GM23248 (cell line): ENCODE measurements around the gene MYO9A. TPM values are rescaled to one million over a fixed set of nuclear protein-coding genes. Genes with fewer than 3 reads are reported as not detected.

ENCODE experiments used
- DNase-seq: peaks from one replicate; pipeline ENCODE4 v3.0.0-alpha.2; 2015
- H2AFZ ChIP-seq: fragments of 200-600 bp; sonication (generic); 2 replicates; pipeline ENCODE4 v1.6.1; 2016; ENCODE audit warnings: antibody characterized with exemption
- H3F3A ChIP-seq: fragments of 200-600 bp; sonication (generic); 2 replicates; pipeline ENCODE4 v1.6.1; 2016; ENCODE audit warnings: mild to moderate bottlenecking, antibody characterized with exemption, mixed run types; ENCODE audit not compliant: insufficient read depth
- H3K27ac ChIP-seq: fragments of 200-600 bp; sonication (generic); 2 replicates; pipeline ENCODE4 v1.5.1; 2016; ENCODE audit warnings: mild to moderate bottlenecking
- H3K27me3 ChIP-seq: fragments of 200-600 bp; sonication (generic); replicated peaks from 2 replicates; pipeline ENCODE4 v1.6.1; 2016; ENCODE audit warnings: mild to moderate bottlenecking; ENCODE audit not compliant: insufficient read depth
- H3K36me3 ChIP-seq: fragments of 200-600 bp; sonication (generic); 2 replicates; pipeline ENCODE4 v1.6.1; 2016; ENCODE audit warnings: low read depth, mild to moderate bottlenecking
- H3K4me1 ChIP-seq: fragments of 200-600 bp; sonication (generic); 2 replicates; pipeline ENCODE4 v1.6.1; 2016; ENCODE audit warnings: mild to moderate bottlenecking; ENCODE audit not compliant: insufficient read depth
- H3K4me2 ChIP-seq: fragments of 200-600 bp; sonication (generic); one replicate; pipeline ENCODE4 v1.6.1; 2016; ENCODE audit warnings: mild to moderate bottlenecking; ENCODE audit not compliant: unreplicated experiment
- H3K4me3 ChIP-seq: fragments of 200-600 bp; sonication (generic); 2 replicates; pipeline ENCODE4 v1.5.1; 2016; ENCODE audit warnings: mild to moderate bottlenecking
- H3K79me2 ChIP-seq: fragments of 200-600 bp; sonication (generic); 2 replicates; pipeline ENCODE4 v1.6.1; 2016; ENCODE audit warnings: mild to moderate bottlenecking; ENCODE audit not compliant: insufficient read depth
- H3K9ac ChIP-seq: fragments of 200-600 bp; sonication (generic); 2 replicates; pipeline ENCODE4 v1.6.1; 2016; ENCODE audit warnings: mild to moderate bottlenecking
- H3K9me2 ChIP-seq: fragments of 200-600 bp; sonication (generic); 2 replicates; pipeline ENCODE4 v1.6.1; 2016; ENCODE audit warnings: mixed run types, mild to moderate bottlenecking, moderate library complexity; ENCODE audit not compliant: insufficient read depth
- H3K9me3 ChIP-seq: fragments of 200-600 bp; sonication (generic); one replicate; pipeline ENCODE4 v1.6.1; 2017; ENCODE audit warnings: low read depth
- H4K20me1 ChIP-seq: fragments of 200-600 bp; sonication (generic); 2 replicates; pipeline ENCODE4 v1.6.0; 2016; ENCODE audit not compliant: insufficient read depth
- EZH2 ChIP-seq: fragments of 200-600 bp; sonication (generic); IDR thresholded peaks from 2 replicates; pipeline ENCODE4 v1.6.1; 2018; ENCODE audit warnings: antibody characterized with exemption, mild to moderate bottlenecking; ENCODE audit not compliant: insufficient read depth, poor library complexity, severe bottlenecking
- EZH2phosphoT487 ChIP-seq: fragments of 200-600 bp; sonication (generic); IDR thresholded peaks from 2 replicates; pipeline ENCODE4 v1.6.1; 2018; ENCODE audit warnings: antibody characterized with exemption, moderate library complexity, mild to moderate bottlenecking, low read depth; ENCODE audit not compliant: insufficient read depth
- WGBS, 2 experiments: methylation state at CpG; one replicate each; pipeline ENCODE4 v1.1.6; 2015 to 2017; ENCODE audit warnings: low lambda C conversion rate in 2 of 2, low coverage in 1 of 2; ENCODE audit errors: missing lambda C conversion rate in 2 of 2; 5-methylcytosine and 5-hydroxymethylcytosine counted together
- in situ Hi-C: fragments of 300-500 bp; cut with MboI; formaldehyde crosslinking; loops from 2 replicates; pipeline ENCODE4 v1.15.0; 2020
- polyA plus RNA-seq: library from polyadenylated mRNA; unstranded; fragments of >200 nt; fragmentation: Nextera tagmentation; extraction: Ambion mirVana; gene quantifications from 2 replicates; pipeline ENCODE4 v1.2.1, GENCODE V29; 2016
- total RNA-seq: library from RNA; depleted of rRNA; stranded (reverse); fragments of >200 nt; shearing (Covaris generic); gene quantifications from 2 replicates; pipeline ENCODE4 v1.2.3, GENCODE V29; 2014

MYO9A gene
- total and polyA plus RNA-seq, 2 experiments from 2014 or later: 10.6 to 20.4 TPM

DNA sequence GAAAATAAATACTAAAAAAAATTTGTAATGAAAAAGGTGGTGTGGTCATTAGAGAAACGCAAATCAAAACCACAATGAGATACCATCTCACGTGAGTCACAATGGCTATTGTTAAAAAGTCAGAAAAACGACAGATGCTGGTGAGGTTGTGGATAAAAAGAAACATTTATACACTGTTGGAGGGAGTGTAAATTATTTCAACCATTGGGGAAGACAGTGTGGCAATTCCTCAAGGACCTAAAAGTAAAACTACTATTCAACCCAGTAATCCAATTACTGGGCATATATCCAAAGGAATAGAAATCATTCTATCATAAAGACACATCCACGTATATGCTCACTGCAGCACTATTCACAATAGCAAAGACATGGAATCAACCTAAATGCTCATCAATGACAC is 120.3 kb downstream of the MYO9A start:
- Histone ChIP-seq H3K79me2 (no peaks in the 10 kb centered on the region), H3K4me3 (no peak overlapping the region), H2AFZ (no peak overlapping the region), H3K27ac (no peak overlapping the region), H3K27me3 (no peaks in the 10 kb centered on the region), H3K9me2 (no peaks in the 10 kb centered on the region), H3K36me3 (peaks cover 13% of the 10 kb centered on the region), H3K9me3 (no peaks in the 10 kb centered on the region), H3K4me1 (no peaks in the 10 kb centered on the region), H4K20me1 (no peaks in the 10 kb centered on the region), H3K4me2 (no peak overlapping the region), H3F3A (no peaks in the 10 kb centered on the region), H3K9ac (no peak overlapping the region)
- TF ChIP-seq EZH2phosphoT487 (no peak), EZH2 (no peak)
- in situ Hi-C loops: no loop called here
- DNase-seq: no peak
- WGBS, 2 experiments: 84 to 91% methylated on average over 4 of the region's 4 CpGs

DNA sequence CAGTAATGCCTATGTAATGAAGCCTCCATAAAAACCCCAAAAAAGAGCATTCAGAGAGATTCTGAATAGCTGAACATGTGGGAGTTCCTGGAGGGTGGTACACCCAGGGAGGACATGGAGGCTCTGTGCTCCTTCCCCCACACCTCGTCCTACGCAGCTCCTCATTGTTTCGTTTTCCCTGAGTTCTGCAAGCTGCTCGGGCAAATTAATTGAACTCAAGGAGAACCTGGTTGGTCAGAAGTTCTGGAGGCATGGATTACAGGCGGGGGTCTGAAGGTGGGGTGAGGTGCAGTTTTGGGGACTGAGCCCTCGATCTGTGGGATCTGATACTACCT is 142.2 kb downstream of the MYO9A start:
- no peak for DNase-seq
- Histone ChIP-seq H3K9me3 (no peaks in the 10 kb centered on the region), H3K4me3 (no peak overlapping the region), H3K27me3 (no peaks in the 10 kb centered on the region), H3K4me1 (no peaks in the 10 kb centered on the region), H4K20me1 (no peaks in the 10 kb centered on the region), H3K9me2 (no peaks in the 10 kb centered on the region), H3K36me3 (peaks cover 13% of the 10 kb centered on the region; the same call in 1 of the 2 replicates), H3F3A (no peaks in the 10 kb centered on the region), H3K9ac (no peak overlapping the region), H3K79me2 (no peaks in the 10 kb centered on the region), H3K4me2 (no peak overlapping the region), H3K27ac (no peak overlapping the region), H2AFZ (no peak overlapping the region)
- no peak for TF ChIP-seq EZH2phosphoT487
- no peak for TF ChIP-seq EZH2
- WGBS, 2 experiments: 89 to 90% methylated on average over 6 of the region's 6 CpGs
- in situ Hi-C loops: no loop called here

DNA sequence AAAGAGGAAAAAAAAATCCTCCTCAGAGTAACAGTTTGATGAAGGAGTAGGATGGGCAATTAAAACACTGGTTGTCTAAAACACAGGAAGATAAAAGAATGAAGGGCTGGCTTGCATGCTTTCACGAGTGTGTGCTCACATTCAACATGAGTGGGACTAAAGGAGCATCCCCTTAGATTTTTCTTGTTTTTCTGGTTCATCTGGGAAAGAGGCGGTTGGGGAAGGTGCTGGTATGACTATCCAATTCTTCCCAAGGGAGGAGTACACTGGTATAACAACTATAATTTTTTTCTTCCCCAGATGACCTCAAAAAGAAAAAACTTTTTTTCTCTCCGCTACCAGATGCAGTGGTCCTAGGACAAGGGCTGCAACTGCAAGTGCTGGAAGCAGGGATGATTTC is 143.7 kb downstream of the MYO9A start:
- H3K4me3 ChIP-seq: no peak overlapping the region
- H3F3A ChIP-seq: no peaks in the 10 kb centered on the region
- H3K27ac ChIP-seq: no peak overlapping the region
- TF ChIP-seq EZH2phosphoT487 (no peak), EZH2 (no peak)
- no peaks in the 10 kb centered on the region for H3K4me1 ChIP-seq
- H3K79me2 ChIP-seq: no peaks in the 10 kb centered on the region; the same call in 1 of the 2 replicates
- WGBS, 2 experiments: 90 to 91% methylated on average over 3 of the region's 3 CpGs
- no peak for DNase-seq
- 0 out of 2 replicates have a peak, but pooled peaks cover 2% of the 10 kb centered on the region for H4K20me1 ChIP-seq
- no peak overlapping the region for H2AFZ ChIP-seq
- peaks cover 13% of the 10 kb centered on the region; the same call in 1 of the 2 replicates for H3K36me3 ChIP-seq
- no peak overlapping the region for H3K4me2 ChIP-seq
- H3K9ac ChIP-seq: no peak overlapping the region
- in situ Hi-C loops: no loop called here
- no peaks in the 10 kb centered on the region for H3K9me2 ChIP-seq
- no peaks in the 10 kb centered on the region for H3K9me3 ChIP-seq
- no peaks in the 10 kb centered on the region for H3K27me3 ChIP-seq

DNA sequence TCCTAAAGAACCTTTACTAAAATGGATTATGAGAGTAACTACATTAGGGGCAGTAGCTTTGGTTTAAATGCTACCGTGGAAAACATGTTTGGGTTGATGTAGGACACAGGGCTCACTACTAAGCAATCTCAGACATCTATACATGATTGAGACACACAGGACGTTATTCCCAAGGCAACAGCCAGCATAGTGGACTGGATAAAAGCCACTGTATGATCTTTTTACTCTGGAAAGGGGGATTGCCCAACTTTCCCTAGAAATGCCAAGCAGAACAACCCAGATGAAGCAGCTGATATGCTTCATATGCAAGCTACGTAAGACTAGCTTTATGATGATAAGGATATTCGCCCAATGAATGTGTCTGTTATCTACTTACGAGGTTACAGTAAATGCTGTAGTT is 144.6 kb downstream of the MYO9A start:
- H2AFZ ChIP-seq: no peak overlapping the region
- H3K9me3 ChIP-seq: no peaks in the 10 kb centered on the region
- no peaks in the 10 kb centered on the region for H3K4me1 ChIP-seq
- 0 out of 2 replicates have a peak, but pooled peaks cover 8% of the 10 kb centered on the region for H4K20me1 ChIP-seq
- no peak overlapping the region for H3K4me2 ChIP-seq
- H3K4me3 ChIP-seq: no peak overlapping the region
- no peaks in the 10 kb centered on the region for H3K9me2 ChIP-seq
- H3K27ac ChIP-seq: no peak overlapping the region
- TF ChIP-seq EZH2phosphoT487 (no peak), EZH2 (no peak)
- peaks cover 12% of the 10 kb centered on the region; the same call in 1 of the 2 replicates for H3K36me3 ChIP-seq
- H3K27me3 ChIP-seq: no peaks in the 10 kb centered on the region
- H3K79me2 ChIP-seq: no peaks in the 10 kb centered on the region; the same call in 1 of the 2 replicates
- H3F3A ChIP-seq: no peaks in the 10 kb centered on the region
- no peak overlapping the region for H3K9ac ChIP-seq
- in situ Hi-C loops: no loop called here
- 97 to 99% methylated on average over 5 of the region's 5 CpGs for WGBS, 2 experiments
- no peak for DNase-seq

DNA sequence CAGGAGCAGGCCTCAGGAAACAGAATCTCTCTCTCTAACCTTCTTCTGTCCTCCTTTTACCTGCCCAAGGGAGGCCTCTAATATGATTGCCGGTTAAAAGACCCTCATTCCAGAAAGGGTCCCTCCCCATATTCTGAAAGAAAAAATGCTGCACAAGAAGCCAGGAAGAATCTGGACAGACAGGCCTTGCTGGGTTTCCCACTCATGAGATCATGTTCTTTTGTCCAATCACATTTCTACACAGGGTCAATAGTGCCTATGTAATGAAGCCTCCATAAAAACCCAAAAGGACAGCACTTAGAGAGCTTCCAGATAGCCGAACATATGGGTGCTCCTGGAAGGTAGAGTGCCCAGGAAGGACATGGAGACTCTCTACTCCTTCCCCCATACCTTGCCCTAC is 146.0 kb downstream of the MYO9A start:
- H3K9me3 ChIP-seq: no peaks in the 10 kb centered on the region
- no peak overlapping the region for H3K9ac ChIP-seq
- no peak overlapping the region for H3K4me3 ChIP-seq
- no peak overlapping the region for H2AFZ ChIP-seq
- H3K79me2 ChIP-seq: no peaks in the 10 kb centered on the region; the same call in 1 of the 2 replicates
- WGBS, 2 experiments: 94 to 96% methylated on average over 2 of the region's 2 CpGs
- in situ Hi-C loops: no loop called here
- no peaks in the 10 kb centered on the region for H3K9me2 ChIP-seq
- H3K27ac ChIP-seq: no peak overlapping the region
- no peaks in the 10 kb centered on the region for H3K4me1 ChIP-seq
- no peaks in the 10 kb centered on the region for H3F3A ChIP-seq
- H3K27me3 ChIP-seq: no peaks in the 10 kb centered on the region
- no peak for TF ChIP-seq EZH2
- no peak for TF ChIP-seq EZH2phosphoT487
- H4K20me1 ChIP-seq: 0 out of 2 replicates have a peak, but pooled peaks cover 8% of the 10 kb centered on the region
- H3K36me3 ChIP-seq: no peaks in the 10 kb centered on the region; the same call in 1 of the 2 replicates
- DNase-seq: no peak
- no peak overlapping the region for H3K4me2 ChIP-seq
